Subcutaneous abdominal adipose tissue (tissue), 5 donors: Measurements from ENCODE around the gene MSMO1.

Experiments
- H3K27ac ChIP-seq: one replicate; pipeline ENCODE4 v1.7.0; 2013; ENCODE audit warnings: low read depth, mild to moderate bottlenecking, inconsistent platforms, low read length, moderate library complexity
- H3K27me3 ChIP-seq, 5 donors: one replicate each; pipeline ENCODE4 v1.7.0; 2013; ENCODE audit warnings: low read length in 5 of 5, inconsistent platforms in 1 of 5; ENCODE audit not compliant: control insufficient read depth in 5 of 5, insufficient read depth in 4 of 5
- H3K36me3 ChIP-seq, 5 donors: one replicate each; pipeline ENCODE4 v1.7.0; 2013; ENCODE audit warnings: low read length in 5 of 5; ENCODE audit not compliant: control insufficient read depth in 5 of 5, insufficient read depth in 5 of 5
- H3K4me1 ChIP-seq, 5 donors: one replicate each; pipeline ENCODE4 v1.7.0; 2013; ENCODE audit warnings: low read length in 5 of 5, mild to moderate bottlenecking in 3 of 5, moderate library complexity in 1 of 5; ENCODE audit not compliant: control insufficient read depth in 5 of 5, insufficient read depth in 5 of 5
- H3K4me3 ChIP-seq, 5 donors: one replicate each; pipeline ENCODE4 v1.7.0; 2013; ENCODE audit warnings: low read length in 5 of 5, low read depth in 1 of 5
- H3K9ac ChIP-seq, 5 donors: one replicate each; pipeline ENCODE4 v1.7.0; 2013; ENCODE audit warnings: low read length in 5 of 5, mild to moderate bottlenecking in 4 of 5, moderate library complexity in 3 of 5
- H3K9me3 ChIP-seq, 5 donors: one replicate each; pipeline ENCODE4 v1.7.0; 2013; ENCODE audit warnings: low read length in 5 of 5; ENCODE audit not compliant: control insufficient read depth in 5 of 5
- donor health status: healthy.
- donor health status: healthy.
- donor health status: healthy.
- donor health status: healthy.
- donor health status: healthy.

Gene MSMO1

DNA sequence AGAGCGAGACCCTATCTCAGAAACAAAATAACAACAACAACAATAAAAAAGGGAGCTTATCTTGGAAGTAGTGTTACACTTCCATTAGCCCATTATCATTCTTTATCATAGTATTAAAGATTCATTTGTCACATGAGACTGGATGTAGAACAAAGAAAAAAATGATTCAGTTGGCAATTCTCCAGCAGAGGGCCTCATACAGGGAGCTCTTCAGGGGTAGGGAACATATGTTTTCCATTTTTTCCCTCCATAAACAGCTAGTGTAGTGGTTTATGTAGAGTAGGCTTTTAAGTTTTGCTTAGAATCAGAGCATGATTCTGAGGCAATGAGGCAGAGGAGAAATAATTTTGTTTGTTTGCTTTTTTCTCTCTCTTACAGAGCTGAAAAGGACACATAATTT lies 57.1 kb downstream of the MSMO1 start:
- no peak overlapping the region for H3K27ac ChIP-seq
- H3K27me3 ChIP-seq = no peaks in the 10 kb centered on the region
- no peak overlapping the region for H3K4me3 ChIP-seq
- H3K9ac ChIP-seq = no peak overlapping the region
- no peaks in the 10 kb centered on the region for H3K36me3 ChIP-seq
- H3K4me1 ChIP-seq = peaks cover 0 to 6% (median under 1%) of the 10 kb centered on the region in 5 donors
- H3K9me3 ChIP-seq = no peaks in the 10 kb centered on the region

DNA sequence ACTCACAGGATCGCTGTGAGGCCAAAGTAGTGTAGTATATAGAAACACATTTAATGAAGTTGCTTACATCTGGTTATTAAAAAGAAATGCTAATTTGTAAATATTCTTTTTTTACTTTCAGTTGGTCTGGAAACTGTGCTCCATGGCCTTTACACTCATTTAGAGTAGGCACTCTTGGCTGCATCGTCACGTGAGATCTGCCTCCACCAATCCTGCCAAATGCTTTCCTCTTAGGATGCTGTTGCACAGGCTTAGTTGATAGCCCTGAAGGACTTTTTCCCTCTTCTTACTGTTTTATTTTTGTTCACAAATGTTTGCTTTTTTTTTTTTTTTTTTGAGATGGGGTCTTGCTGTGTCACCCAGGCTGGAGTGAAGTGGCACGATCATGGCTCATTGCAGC lies 57.7 kb downstream of the MSMO1 start:
- no peak overlapping the region for H3K27ac ChIP-seq
- no peak overlapping the region for H3K4me3 ChIP-seq
- H3K9me3 ChIP-seq = no peaks in the 10 kb centered on the region
- H3K4me1 ChIP-seq = peaks cover 0 to 6% (median 0%) of the 10 kb centered on the region in 5 donors
- no peak overlapping the region for H3K9ac ChIP-seq
- H3K27me3 ChIP-seq = no peaks in the 10 kb centered on the region
- no peaks in the 10 kb centered on the region for H3K36me3 ChIP-seq

DNA sequence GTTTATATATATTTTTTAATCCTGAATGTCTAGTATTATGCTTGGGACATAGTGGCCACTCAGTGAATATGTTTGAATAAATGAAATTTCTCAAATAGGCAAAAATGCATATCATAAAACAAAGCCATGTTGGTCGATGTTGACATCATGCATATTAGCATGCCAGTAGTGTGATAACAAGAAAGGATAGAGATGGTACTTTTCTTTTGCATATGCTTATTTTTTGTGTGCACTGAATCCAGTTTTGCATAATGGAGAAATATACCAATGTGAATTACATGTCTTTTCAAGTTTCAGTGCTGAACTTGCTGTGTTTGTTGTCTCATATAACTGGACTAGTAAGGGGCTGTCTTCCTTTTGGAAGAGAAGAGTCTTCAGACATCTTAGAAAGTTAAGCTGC lies 58.9 kb downstream of the MSMO1 start:
- Histone ChIP-seq H3K36me3 (no peaks in the 10 kb centered on the region), H3K4me3 (no peak overlapping the region), H3K9me3 (no peaks in the 10 kb centered on the region), H3K27me3 (no peaks in the 10 kb centered on the region), H3K27ac (no peak overlapping the region), H3K9ac (no peak overlapping the region), H3K4me1 (peaks cover 0 to 6% (median 0%) of the 10 kb centered on the region in 5 donors)

DNA sequence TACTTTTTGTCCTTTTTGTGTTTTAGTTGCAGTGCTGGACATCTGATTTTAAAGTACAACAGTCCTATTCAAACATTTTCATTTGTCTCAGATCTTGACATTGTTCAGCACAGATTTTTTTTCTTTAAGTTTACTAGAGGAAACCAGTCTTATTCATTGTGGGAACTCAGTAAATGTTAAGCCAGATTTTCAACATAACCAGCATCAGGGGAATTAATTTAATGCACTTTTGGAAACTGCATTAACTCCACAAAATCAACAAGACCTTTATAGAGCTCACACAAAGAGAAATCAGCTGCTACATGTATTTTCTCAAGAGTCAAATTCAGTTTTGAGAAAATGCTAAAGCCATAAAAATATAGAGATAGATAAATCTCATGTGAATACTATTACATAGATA lies 61.3 kb downstream of the MSMO1 start:
- H3K9ac ChIP-seq = no peak overlapping the region
- no peaks in the 10 kb centered on the region for H3K9me3 ChIP-seq
- peaks cover 0 to 1% (median 0%) of the 10 kb centered on the region in 5 donors for H3K4me1 ChIP-seq
- H3K36me3 ChIP-seq = no peaks in the 10 kb centered on the region
- H3K27me3 ChIP-seq = no peaks in the 10 kb centered on the region
- no peak overlapping the region for H3K27ac ChIP-seq
- H3K4me3 ChIP-seq = no peak overlapping the region
